Prostate gland (tissue), 2 donors: ENCODE results near the gene BRSK2. TPM values are rescaled to one million over a fixed set of nuclear protein-coding genes. Genes with fewer than 3 reads are reported as not detected.

Source experiments
- DNase-seq: peaks from one replicate; pipeline ENCODE4 v3.0.0-alpha.2; 2019; ENCODE audit warnings: low spot score
- H3K27ac ChIP-seq, 2 donors: fragments of 200-600 bp; sonication (generic); 2 replicates each; pipeline ENCODE4 v1.5.1; 2017 to 2019
- H3K27me3 ChIP-seq: fragments of 200-600 bp; sonication (generic); replicated peaks from 2 replicates; pipeline ENCODE4 v1.5.1; 2019; ENCODE audit not compliant: insufficient read depth
- H3K36me3 ChIP-seq, 2 donors: fragments of 200-600 bp; sonication (generic); 1 replicate in 1 of 2; 2 replicates in 1 of 2; pipeline versions ENCODE4 v1.5.1 to v1.8.1; 2017 to 2019
- H3K4me1 ChIP-seq: fragments of 200-600 bp; sonication (generic); replicated peaks from 2 replicates; pipeline ENCODE4 v1.5.1; 2019
- H3K4me3 ChIP-seq, 2 donors: fragments of 200-600 bp; sonication (generic); 2 replicates each; pipeline ENCODE4 v1.5.1; 2017 to 2019
- H3K9me3 ChIP-seq: fragments of 200-600 bp; sonication (generic); 2 replicates; pipeline ENCODE4 v1.5.1; 2017
- CTCF ChIP-seq, 4 experiments: fragments of 200-600 bp in 2 of 4; fragments of 450-650 bp in 2 of 4; sonication (generic) in 2 of 4; IDR thresholded peaks; 1 replicate in 3 of 4; 2 replicates in 1 of 4; pipeline ENCODE4 v1.5.1; 2016 to 2019; ENCODE audit warnings: antibody characterized with exemption in 4 of 4, mild to moderate bottlenecking in 2 of 4, moderate library complexity in 2 of 4
- POLR2A ChIP-seq: fragments of 450-650 bp; IDR thresholded peaks from one replicate; pipeline ENCODE4 v1.6.1; 2016; ENCODE audit warnings: antibody characterized with exemption, mild to moderate bottlenecking
- POLR2AphosphoS5 ChIP-seq: sonication (generic); formaldehyde crosslinking; IDR thresholded peaks from one replicate; pipeline ENCODE4 v1.6.1; 2017; ENCODE audit warnings: antibody characterized with exemption
- WGBS: methylation state at CpG from one replicate; pipeline ENCODE4 v1.1.5; 2018; 5-methylcytosine and 5-hydroxymethylcytosine counted together
- intact Hi-C: fragments of 100-400 bp; cut with DNase I; formaldehyde crosslinking; loops from one replicate; pipeline ENCODE4 v1.14.2; 2022
- total RNA-seq, 2 donors: library from RNA; depleted of rRNA; stranded (reverse); fragments of >200 nt; gene quantifications; one replicate each; pipeline ENCODE4 v1.1.0, GENCODE V29; 2016

BRSK2 gene
- total RNA-seq, 2 donors from 2014 or later, result 0.96 to 29.7 TPM

GRCh38 chr11:1371836-1372465 is 17.8 kb upstream of the BRSK2 start:
- WGBS, result 83% methylated on average over 25 of the region's 26 CpGs
- TF ChIP-seq CTCF (IDR thresholded peaks at IDR 0.05) (no peak), POLR2A (no peak), POLR2AphosphoS5 (no peak)

GRCh38 chr11:1372660-1373059 is 17.1 kb upstream of the BRSK2 start:
- Histone ChIP-seq H3K9me3 (no peaks in the 10 kb centered on the region), H3K27me3 (no peaks in the 10 kb centered on the region), H3K27ac (no peak overlapping the region), H3K36me3 (no peaks in the 10 kb centered on the region), H3K4me3 (no peak overlapping the region), H3K4me1 (no peaks in the 10 kb centered on the region)
- TF ChIP-seq CTCF (IDR thresholded peaks at IDR 0.05) (no peak), POLR2A (no peak), POLR2AphosphoS5 (no peak)
- no peak for DNase-seq
- intact Hi-C loops, result no loop called here
- WGBS, result 93% methylated on average over 8 of the region's 8 CpGs

More at GRCh38 chr11:1371836-1372465, 17.8 kb upstream of the BRSK2 start:
- intact Hi-C loops, result no loop called here
- Histone ChIP-seq H3K27ac (no peak overlapping the region), H3K4me3 (no peak overlapping the region), H3K27me3 (no peaks in the 10 kb centered on the region), H3K9me3 (no peaks in the 10 kb centered on the region), H3K36me3 (no peaks in the 10 kb centered on the region), H3K4me1 (no peaks in the 10 kb centered on the region)
- DNase-seq, result no peak

GRCh38 chr11:1373536-1374214 is 16.1 kb upstream of the BRSK2 start:
- intact Hi-C loops, result no loop called here
- H3K36me3 ChIP-seq, result no peaks in the 10 kb centered on the region
- TF ChIP-seq POLR2A (no peak), POLR2AphosphoS5 (no peak), CTCF (IDR thresholded peaks at IDR 0.05) (no peak)
- no peak overlapping the region for H3K27ac ChIP-seq
- no peak overlapping the region for H3K4me3 ChIP-seq
- DNase-seq, result no peak
- no peaks in the 10 kb centered on the region for H3K4me1 ChIP-seq
- H3K27me3 ChIP-seq, result no peaks in the 10 kb centered on the region
- no peaks in the 10 kb centered on the region for H3K9me3 ChIP-seq
- 49% methylated on average over 22 of the region's 22 CpGs for WGBS

GRCh38 chr11:1375161-1375954 is 14.4 kb upstream of the BRSK2 start:
- no peak for DNase-seq
- intact Hi-C loops, result no loop called here
- no peaks in the 10 kb centered on the region for H3K4me1 ChIP-seq
- no peak overlapping the region for H3K27ac ChIP-seq
- H3K27me3 ChIP-seq, result no peaks in the 10 kb centered on the region
- H3K36me3 ChIP-seq, result no peaks in the 10 kb centered on the region
- H3K9me3 ChIP-seq, result no peaks in the 10 kb centered on the region
- no peak overlapping the region for H3K4me3 ChIP-seq
- no peak for TF ChIP-seq CTCF (IDR thresholded peaks at IDR 0.05)
- TF ChIP-seq POLR2A, result no peak
- TF ChIP-seq POLR2AphosphoS5, result no peak
- WGBS, result 91% methylated on average over 22 of the region's 25 CpGs
